Measurements from ENCODE around the gene NLGN3.

Gene NLGN3

DNA sequence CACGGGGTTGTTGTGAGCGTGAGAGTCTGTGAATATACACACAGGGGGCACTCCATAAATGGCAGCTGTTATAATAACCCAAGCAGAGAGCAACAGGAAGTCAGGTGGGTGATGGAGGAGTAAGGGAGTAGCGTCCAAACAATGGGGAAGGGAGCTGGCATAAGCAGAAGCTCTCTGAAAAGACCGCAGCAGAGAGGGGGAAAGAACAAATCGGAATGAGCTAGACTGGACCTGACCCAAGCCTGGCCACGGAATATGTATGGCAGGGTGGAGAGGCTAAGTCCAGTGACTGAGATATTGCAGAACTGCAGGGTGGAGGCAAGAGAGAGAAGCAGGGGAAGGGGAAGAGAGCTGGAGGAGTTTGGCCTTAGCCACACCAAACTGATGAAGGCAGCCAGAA lies 71.8 kb downstream of the NLGN3 start:
- DNase-seq = peak in 1 of 2 experiments; percentile 0

DNA sequence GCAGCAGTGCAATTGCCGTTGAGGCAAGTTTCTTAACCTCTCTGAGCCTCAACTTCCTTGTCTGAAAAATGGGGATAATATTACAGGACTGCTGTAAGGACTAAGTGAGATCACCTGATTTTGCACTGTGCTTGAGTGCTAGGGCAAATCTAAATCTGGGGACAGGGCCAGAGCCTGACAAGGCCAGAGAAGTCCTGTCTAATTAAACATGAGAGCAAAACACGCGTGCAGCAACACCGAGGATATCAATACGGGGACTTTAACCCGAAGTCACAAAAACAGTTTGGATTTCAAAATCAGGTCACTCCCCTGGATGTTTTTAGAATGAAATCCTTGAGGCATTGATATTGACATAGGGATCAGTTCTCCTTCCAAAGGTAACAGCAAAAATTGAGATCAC lies 72.7 kb downstream of the NLGN3 start:
- DNase-seq = no peak
